ENCODE data around the gene OR1N1.
"Not testable (repeated sequence)": the region's sequence is repeated elsewhere in the genome, so short reads cannot be mapped to it uniquely, and the experiment has no call there.

Gene OR1N1

GRCh38 chr9:122527193-122527592 lies at the start of gene OR1N1:
Gene OR1N1, minus strand, starts transcription at chr9:122527293. Its CDS starts 0 bp downstream, at chr9:122527293.
- no peak for DNase-seq

DNA sequence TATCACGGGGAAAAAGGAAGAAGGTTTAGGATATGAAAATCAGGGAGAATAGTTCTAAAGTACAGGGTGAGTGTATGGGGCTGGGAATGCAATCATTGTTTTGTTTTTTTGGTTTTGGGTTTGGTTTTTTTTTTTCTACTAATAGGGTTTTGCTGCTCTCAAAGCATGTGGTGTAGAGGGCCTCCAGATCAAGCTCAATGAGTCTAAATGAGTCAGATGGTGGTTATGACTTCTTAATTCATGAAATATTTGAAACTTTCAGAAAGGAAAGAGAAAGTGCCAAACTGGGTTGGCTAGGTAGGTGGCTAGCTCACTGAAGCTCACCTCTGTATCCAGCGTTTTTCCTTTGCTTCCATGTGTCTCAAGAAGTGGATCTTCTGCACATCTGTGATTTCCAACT lies 45.4 kb upstream of the OR1N1 start:
- DNase-seq: no peak

DNA sequence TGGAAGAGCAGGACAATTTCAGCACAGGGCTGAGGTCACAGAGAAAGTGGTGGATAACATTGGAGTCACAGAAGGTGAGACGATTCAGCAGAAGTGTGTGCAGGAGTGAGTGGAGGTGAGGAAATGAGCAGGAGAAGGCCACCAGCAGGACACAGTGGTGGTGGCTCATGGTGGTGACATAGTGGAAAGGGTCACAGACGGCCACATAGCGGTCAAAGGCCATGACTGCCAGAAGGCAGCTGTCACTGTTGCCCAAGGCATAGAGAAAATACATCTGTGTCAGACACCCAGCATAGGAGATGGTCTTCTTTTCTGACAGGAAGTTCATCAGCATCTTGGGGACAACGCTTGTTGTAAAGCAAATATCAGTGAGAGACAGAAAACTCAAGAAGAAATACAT lies 40.8 kb upstream of the OR1N1 start:
- DNase-seq: no peak

GRCh38 chr9:122562134-122562760 lies 35.2 kb upstream of the OR1N1 start:
- DNase-seq: no peak

DNA sequence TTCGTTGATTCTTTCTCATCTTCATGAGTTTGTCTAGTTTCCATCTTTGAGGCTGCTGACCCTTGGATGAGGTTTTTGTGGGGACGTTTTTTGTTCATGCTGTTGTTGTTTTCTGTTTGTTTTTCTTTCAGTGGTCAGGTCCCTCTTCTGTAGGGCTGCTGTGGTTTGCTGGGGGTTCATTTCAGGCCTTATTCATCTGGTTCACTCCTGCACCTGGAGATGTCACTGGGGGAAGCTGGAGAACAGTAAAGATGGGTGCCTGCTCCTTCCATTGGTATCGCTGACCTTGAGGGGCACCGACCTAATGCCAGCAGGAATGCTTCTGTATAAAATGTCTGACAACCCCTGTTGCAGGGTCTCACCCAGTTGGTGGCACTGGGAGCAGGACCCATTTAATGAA lies 34.4 kb upstream of the OR1N1 start:
- DNase-seq: no peak

DNA sequence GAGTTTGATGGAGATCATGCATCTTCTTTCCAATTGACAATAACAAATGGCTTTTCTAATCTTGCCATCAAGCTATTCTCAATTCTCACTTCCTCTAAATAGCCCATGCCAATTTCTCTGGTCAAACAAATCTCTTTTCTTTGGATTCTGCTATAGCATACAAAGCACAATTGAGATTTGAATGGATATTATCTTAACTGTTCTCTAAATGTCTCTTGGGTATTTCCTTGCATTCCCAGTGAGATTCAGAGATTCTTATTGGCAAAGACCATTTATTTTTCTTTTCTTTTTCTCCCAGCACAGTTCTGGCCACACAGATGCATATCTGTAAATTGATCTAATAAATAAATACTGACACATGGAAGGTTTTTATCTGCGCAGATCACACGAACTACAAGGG lies 25.7 kb upstream of the OR1N1 start, which contains the start of gene OR1N2:
Gene OR1N2, plus strand, starts transcription at position 301 of the 400 bp plus-strand sequence. CDS start 100 bp downstream, outside the sequence.
- no peak for DNase-seq

- DNase-seq: no peak
Observed at GRCh38 chr9:122551371-122551770, 24.3 kb upstream of the OR1N1 start.

DNA sequence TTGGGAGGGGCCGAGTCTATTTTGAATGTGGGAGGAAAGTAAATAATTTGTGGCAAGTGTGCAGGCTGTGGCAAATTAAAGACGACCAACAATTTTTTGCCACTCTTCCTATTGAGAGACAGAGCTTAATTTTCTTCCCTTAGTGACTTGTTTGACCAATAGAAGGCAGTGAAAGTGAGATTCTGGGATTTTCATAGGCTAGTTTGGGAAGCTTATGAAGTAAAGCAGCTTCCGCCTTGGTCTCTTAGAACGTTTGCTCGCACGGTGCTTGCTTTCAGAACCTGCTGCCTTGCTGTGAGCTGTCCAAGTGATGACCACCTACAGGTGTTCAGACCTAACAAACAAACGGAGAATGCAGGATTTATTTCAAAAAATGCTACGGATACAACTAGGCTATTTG lies 19.1 kb upstream of the OR1N1 start:
- no peak for DNase-seq

DNA sequence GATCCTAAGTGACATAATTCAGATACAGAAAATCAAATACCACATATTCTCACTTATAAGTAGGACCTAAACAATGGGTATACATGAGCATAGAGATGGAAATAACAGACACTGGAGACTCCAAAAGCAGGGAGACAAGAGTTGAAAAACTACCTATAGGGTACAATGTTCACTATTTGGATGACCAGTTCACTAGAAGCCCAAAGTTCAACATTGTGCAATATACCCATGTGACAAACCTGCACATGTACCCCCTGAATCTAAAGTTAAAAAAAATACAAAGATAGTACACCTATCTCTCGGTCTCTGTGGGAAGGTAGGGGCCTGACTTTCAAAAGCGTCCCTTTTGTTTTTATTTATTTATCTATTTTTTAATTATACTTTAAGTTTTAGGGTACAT lies 11.7 kb upstream of the OR1N1 start:
- no peak for DNase-seq

DNA sequence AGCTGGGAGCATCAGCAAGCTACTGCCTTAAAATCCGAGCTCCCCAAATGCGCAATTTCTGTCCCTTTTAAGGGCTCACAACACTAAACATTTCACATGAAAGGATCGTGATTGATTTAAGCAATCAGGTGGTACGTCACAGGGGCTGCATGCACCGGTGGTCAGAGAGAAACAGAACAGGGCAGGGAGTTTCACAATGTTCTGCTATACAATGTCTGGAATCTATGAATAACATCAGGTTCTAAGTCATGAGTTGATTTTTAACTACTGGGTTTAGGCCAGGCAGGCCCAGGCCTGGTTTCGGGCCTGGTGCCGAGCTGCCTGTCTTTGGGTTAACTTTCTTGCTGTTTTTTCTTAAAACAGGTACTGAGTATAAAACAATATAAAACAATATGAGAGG lies 10.0 kb upstream of the OR1N1 start:
- not testable (repeated sequence) for DNase-seq

DNA sequence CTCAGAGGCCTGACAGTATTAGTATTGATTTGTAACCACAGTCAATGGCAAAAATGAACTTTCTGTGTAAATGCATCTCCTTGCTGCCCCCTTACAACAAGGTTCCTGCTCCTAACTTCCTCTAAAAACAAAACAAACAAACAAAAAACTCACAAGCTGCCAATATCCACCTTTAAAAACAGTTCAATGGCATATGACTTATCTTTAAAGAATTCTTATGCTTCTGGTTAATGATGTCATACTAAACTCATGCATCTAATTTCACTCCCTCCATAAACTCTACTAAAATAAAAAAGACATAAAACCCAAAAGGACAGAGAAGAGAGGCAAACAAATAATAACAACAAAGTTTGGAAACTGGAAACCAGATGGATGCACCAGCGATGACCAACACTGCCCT lies 9.0 kb upstream of the OR1N1 start:
- no peak for DNase-seq

DNA sequence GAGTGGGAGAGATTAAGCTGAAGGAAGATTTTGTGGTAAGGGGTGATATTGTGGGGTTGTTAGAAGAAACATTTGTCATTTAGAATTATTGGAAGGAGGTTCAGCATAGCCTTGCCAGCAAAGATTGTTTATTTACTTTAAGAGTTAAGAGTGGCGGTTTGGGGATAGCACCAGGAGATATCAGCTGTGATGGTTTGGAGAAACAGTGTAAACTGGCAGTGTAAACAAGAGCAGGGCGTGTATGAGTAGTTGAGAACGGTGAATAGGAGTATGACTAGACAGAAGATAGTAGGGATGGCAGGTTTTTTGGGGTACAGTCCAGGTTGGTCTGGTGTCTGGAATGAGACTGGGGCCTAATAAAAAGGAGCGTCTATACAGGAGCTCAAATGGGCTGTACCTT lies 4.1 kb upstream of the OR1N1 start:
- not testable (repeated sequence) for DNase-seq

DNA sequence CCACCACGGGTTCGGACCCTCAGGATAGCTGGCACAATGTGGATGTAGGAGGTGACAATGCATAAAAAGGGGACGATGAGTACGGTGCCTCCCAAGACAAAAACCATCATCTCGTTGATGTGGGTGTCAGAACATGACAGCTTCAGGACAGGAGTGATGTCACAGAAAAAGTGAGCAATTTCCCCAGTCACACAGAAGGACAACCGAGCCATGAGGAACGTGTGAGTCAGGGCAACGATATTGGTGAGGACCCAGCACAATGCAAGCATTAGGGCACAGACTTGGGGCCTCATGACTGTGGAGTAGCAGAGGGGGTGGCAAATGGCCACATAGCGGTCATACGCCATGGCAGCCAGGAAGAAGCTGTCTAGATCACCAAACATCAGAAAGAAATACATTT lies 491 bp downstream of the OR1N1 start:
- no peak for DNase-seq

- DNase-seq: no peak
Observed at GRCh38 chr9:122519376-122519775, 7.7 kb downstream of the OR1N1 start.

- DNase-seq: no peak
Observed at GRCh38 chr9:122518841-122519240, 8.3 kb downstream of the OR1N1 start, which contains the start of gene OR1J4. Gene OR1J4, plus strand, starts transcription at chr9:122519141. Its CDS starts 0 bp downstream, at chr9:122519141.

GRCh38 chr9:122518226-122518625 lies 8.9 kb downstream of the OR1N1 start:
- no peak for DNase-seq

GRCh38 chr9:122510502-122510901 lies 16.6 kb downstream of the OR1N1 start, which contains the start of gene OR1J2:
Gene OR1J2, plus strand, starts transcription at chr9:122510802. Its CDS starts 0 bp downstream, at chr9:122510802.
- DNase-seq: no peak

GRCh38 chr9:122506964-122507363 lies 20.1 kb downstream of the OR1N1 start:
- no peak for DNase-seq

- no peak for DNase-seq
Observed at GRCh38 chr9:122498883-122499288, 28.2 kb downstream of the OR1N1 start.

DNA sequence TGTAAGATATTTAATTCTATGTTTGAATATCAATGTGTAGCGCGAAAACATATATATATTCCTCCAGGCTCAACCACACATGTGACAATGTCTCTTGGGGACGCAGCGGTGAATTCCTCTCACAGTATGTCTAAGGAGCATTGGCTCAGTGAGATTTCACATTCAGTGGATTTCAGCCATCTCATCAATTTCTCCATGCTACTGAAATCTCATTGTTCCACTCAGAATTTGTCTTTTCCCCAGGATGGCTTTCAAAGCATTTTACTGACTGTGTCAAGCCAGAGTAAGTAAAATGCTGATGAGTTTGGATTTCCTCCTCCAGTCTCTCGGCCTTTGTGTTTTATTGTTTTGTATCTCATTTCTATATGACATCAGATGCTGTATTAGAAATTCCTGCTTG lies 48.0 kb downstream of the OR1N1 start:
- DNase-seq: no peak

- no peak for DNase-seq
Observed at GRCh38 chr9:122477826-122478225, 49.3 kb downstream of the OR1N1 start, which contains the start of gene OR1J1. Gene OR1J1, minus strand, starts transcription at chr9:122477926. Its CDS starts 0 bp downstream, at chr9:122477926.

- no peak for DNase-seq
Observed at GRCh38 chr9:122477346-122477745, 49.7 kb downstream of the OR1N1 start.

All from activated CD4-positive, CD25-positive, alpha-beta regulatory T cell treated with anti-CD3 and anti-CD28 coated beads, Interleukin-2, amount 50 U/mL, for 72 hours (primary cell).